HL-60/S4 treated with phorbol 12-myristate 13-acetate at 8.2 ng/mL for 4 days and 3 days (cell line): ENCODE data around the gene RENBP.

ENCODE experiments used
- in situ Hi-C: fragments of 300-500 bp; cut with MboI; formaldehyde crosslinking; loops from 2 replicates; pipeline ENCODE4 v1.15.0; 2022; ENCODE audit warnings: low sequenced_read_pairs

Gene RENBP

DNA sequence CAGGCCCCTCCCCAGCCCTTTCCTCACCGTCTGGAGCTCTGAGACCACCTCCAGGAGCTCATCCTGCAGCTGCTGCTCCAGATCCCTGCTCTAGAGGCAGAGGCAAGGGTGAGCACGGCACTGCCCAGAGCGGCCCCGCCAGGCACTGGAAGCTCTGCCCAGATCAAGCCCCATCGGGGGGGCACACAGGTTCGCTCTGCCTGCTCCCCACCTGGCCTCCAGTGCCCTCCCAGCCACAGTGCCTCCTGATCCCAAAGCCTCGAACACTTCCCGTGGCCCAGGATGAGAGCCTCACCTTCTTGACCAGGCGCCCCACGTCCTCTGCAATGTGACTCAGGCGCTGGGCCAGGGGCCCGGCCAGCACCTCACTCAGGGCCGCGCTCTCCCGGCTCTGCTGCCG, 23.4 kb downstream of the RENBP start:
- in situ Hi-C loops: no loop called here

DNA sequence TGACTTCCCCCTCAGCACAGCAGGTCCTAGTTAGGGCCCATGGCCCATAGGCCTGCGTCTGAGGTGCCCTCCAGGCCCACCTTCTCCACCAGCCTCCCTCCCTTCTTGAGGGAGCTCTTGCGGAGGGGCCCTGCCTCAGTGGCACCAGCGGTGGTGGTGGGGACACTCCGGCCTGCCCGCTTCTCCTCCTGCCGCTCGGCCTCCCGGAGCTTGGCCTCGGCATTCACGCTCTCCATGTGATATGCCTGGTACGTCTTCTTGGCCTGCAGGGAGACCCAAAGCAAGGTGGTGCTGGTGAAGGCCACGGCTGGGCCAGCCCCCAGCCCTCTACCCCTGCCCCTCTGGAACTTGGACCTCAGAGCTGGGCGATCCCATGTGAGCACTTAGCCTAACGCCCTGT, 23.9 kb downstream of the RENBP start:
- in situ Hi-C loops: no loop called here

DNA sequence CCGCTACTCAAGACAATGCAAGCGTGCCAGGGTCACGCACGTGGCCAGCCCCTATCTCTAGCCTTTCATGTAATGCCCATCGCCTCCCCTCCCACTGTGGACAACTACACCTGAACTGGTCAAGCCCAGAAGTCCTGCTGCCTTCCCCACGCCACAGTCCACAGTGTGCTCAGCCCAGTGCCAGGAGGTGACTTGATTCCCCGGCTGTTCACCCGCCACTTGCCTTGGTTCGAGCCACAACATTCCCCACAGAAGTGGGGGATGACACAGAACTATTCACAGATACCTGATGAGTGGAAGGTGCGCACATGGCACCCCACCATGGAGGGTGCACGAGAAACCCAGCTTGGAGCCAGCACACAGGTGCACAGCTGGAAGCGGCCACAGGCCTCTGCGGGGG, 25.2 kb downstream of the RENBP start:
- in situ Hi-C loops: no loop called here

DNA sequence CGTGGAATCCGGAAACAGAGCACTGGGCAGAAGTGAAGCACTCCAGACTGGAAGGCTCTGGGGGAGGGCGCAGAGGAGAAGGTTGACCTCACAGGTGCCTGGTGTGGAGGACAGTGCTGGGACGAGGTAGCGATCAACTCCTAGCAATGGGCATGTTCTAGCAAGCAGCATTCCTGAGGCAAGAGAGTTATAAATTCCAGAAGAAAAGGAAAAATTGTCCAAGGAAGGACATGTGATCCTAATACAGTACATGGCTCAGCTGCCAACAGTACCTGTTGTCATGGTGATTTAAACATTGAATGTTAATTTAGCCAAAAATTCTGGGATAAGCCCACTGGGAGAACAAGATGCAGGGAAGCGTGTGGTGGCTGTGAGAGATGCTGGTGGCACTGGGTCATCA, 26.6 kb downstream of the RENBP start:
- in situ Hi-C loops: no loop called here

DNA sequence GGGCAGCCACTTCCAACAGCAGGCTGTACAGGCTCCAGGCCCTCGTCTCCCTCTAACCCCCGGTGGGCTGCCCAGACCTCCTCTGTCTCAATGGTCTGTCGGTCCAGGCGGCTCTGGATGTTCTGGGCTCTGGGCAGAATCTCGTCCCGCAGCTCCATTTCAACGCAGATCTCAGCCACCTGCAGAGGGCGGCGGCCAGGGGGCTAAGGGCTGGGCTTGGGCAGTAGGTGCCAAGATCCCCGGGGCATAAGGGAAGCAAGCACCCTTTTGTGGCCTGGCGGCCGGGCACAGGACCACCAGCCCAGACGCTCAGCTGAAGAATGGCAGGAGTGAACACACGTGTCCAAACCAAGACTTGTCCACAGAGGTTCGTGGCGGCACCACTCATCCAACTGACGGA, 30.7 kb downstream of the RENBP start:
- in situ Hi-C loops: no loop called here

DNA sequence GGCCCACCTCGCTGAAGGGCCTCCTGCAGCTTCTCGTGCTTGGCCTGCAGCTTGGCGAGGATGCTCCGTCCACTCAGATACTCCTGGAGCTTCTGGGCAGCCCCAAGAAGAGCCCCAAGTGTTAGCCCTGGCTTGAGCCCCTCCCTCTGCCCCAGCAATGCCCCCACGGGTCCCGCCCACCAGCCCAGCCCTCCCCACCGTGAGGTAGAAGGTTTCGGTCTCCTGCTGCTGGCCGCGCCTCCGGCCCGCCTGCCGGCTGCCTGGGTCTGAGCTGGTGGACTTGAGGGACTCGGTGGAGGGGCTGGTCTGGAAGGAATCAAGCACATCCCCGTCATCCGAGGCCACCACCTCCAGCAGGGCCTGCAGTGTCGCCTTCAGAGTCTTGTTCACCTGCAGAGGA, 31.2 kb downstream of the RENBP start:
- in situ Hi-C loops: no loop called here

DNA sequence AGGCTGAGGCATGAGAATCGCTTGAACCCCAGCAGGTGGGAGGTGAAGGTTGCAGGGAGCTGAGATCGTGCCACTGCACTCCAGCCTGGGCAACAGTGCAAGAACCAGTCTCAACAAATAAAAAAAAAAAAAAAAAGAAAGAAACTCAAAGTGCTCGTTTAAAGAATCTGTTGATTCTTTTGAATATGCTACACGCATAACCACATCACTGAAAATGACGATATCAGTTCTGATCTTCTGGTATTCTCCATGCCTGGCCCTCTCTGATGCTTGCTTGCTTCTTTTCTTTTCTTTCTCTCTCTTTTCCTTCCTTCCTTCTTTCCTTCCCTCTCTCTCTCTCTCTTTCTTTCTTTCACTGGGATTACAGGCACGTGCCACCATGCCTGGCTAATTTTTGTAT, 32.6 kb downstream of the RENBP start:
- in situ Hi-C loops: no loop called here

DNA sequence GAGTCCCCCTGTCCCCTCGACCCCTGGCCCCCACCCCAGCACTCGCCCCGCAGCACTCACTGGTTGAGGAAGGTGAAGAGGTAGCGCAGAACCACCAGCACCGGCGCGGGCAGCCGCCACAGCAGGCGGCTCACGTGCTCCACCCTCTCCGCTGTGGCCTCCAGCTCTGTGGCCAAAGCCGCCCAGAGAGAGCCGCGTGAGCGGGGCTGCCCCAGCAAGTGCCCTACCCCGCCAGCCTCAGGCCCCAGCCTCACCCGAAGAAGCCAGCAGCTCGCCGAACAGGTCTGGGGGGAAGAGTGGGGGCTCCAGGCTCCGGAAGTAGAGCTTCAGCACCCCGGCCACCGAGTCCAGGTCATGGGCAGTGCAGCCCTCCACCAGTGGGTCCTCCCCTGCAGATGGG, 34.0 kb downstream of the RENBP start:
- in situ Hi-C loops: no loop called here

DNA sequence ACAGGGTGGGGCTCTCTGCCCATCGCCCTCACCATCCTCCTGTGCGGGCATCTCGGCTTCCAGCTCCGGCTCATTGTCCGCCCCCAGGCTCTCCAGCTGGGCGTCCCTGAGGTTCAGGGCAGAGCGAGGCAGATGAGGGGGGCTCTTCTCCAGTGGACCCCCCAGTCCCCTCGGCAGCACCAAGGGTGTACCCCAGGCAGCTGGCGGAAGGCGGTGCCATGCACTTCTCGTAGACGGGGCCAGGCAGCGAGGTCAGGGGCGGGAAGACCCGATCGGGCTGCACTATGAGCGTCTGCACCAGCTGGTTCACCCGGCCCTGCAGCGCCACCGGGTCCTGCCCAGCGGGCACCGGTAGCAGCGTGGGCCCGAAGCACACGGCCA, 34.5 kb downstream of the RENBP start:
- in situ Hi-C loops: no loop called here

DNA sequence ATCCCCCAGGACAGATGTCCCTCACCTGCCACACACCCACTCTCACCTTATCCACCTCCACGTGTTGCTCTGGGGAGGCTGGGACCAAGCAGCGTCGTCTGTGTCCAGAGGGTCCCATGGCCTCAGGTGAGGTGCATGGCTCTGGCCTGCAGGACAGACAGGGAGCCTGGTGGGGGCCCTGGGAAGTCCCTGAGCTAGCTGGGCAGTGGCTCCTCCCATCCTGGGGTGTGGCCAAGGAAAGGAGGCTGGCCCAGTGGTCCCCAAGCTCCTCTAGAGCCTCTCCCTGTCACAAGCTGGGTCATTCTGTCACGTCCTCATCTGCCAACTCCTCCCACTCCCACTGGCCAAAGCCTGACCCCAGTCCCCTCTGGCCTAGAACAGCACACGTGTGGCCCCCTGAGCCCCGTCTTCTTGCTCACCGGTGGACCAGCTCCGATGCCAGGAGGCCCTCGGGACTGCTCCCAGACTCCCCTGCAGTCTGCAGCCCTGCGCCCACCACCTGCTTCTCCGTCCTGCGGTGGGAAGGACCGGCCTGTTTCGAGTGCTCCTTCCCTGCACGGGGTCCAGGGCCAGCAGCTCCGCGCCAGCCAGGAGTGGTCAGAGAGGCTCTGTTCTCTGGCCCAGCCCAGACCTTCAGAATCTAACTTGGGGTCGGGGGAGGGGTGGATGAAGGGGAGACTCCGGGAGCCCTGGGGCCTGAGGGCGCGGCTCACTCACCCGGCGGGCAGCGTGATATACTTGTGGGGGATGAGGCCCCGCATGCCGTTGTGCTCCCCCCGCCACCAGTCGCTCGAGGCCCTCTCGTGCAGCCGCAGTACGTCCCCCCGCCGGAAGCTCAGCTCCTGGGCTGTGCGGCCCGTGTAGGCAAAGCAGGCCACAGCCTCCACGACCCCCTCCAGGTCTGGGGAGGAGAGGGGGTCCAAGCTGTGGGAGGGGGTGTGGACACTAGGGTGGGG, 35.1 kb downstream of the RENBP start:
- in situ Hi-C loops: no loop called here

DNA sequence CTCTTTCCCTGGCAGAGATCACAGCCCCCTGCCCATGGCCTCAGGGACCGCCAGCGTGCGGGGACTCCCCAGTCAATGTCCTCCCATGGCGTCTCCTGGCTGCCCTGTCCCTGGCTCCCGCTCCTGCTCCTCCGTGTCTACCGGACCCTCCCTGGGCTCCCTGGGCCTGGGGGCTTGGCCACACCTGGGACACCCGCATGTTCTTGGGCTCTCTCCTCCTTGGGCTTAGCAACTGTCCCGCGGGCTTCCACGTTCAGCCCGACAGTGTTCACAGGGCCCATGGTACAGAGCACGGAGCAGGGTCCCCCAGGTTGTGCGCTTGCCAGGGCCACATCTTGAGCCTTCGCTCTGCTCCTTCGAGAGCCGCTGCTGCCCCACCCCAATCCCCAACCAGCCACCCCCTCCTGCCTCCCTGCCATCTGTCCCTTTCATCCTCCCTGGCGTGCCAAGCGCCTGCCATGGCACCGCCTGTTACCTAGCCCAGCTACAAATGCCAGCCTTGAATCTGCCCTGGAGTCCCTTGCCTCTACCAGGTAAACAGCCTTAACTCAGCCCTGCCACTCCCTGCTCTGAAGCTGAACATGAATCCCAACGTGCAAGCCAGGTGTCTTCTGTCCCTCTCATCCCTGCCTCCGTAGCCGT, 36.1 kb downstream of the RENBP start:
- in situ Hi-C loops: no loop called here

DNA sequence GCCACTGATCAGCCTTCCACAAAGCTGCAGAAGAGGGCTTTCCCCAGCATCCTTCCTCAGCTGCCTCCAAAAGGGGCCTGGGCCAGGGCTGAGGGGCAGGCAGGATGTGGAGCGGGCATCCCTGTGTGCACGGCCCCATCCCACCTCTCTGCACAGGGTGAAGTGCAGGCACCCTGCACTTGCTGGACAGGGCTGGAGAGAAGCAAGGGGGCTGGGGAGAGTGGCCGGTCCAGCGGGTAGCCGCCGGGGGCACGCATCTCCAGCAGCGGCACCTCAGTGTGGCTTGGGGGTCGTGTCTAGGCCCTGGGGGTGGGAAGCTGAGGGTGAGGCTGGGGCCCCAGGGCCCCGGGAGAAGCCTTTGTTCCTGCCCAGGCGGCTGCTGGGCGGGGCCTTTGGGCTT, 37.0 kb downstream of the RENBP start:
- in situ Hi-C loops: no loop called here

DNA sequence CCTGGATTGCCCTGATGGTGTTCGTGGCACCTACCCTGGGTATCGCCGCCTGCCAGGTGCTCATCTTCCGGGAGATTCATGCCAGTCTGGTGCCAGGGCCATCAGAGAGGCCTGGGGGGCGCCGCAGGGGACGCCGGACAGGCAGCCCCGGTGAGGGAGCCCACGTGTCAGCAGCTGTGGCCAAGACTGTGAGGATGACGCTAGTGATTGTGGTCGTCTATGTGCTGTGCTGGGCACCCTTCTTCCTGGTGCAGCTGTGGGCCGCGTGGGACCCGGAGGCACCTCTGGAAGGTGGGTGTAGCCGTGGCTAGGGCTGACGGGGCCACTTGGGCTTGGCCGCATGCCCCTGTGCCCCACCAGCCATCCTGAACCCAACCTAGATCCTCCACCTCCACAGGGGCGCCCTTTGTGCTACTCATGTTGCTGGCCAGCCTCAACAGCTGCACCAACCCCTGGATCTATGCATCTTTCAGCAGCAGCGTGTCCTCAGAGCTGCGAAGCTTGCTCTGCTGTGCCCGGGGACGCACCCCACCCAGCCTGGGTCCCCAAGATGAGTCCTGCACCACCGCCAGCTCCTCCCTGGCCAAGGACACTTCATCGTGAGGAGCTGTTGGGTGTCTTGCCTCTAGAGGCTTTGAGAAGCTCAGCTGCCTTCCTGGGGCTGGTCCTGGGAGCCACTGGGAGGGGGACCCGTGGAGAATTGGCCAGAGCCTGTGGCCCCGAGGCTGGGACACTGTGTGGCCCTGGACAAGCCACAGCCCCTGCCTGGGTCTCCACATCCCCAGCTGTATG, 38.1 kb downstream of the RENBP start:
- in situ Hi-C loops: no loop called here

DNA sequence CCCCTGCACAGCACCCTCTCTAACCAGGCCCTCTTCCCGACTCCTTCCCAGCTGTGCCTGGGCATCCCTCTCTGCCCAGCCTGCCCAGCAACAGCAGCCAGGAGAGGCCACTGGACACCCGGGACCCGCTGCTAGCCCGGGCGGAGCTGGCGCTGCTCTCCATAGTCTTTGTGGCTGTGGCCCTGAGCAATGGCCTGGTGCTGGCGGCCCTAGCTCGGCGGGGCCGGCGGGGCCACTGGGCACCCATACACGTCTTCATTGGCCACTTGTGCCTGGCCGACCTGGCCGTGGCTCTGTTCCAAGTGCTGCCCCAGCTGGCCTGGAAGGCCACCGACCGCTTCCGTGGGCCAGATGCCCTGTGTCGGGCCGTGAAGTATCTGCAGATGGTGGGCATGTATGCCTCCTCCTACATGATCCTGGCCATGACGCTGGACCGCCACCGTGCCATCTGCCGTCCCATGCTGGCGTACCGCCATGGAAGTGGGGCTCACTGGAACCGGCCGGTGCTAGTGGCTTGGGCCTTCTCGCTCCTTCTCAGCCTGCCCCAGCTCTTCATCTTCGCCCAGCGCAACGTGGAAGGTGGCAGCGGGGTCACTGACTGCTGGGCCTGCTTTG, 38.9 kb downstream of the RENBP start:
- in situ Hi-C loops: no loop called here

DNA sequence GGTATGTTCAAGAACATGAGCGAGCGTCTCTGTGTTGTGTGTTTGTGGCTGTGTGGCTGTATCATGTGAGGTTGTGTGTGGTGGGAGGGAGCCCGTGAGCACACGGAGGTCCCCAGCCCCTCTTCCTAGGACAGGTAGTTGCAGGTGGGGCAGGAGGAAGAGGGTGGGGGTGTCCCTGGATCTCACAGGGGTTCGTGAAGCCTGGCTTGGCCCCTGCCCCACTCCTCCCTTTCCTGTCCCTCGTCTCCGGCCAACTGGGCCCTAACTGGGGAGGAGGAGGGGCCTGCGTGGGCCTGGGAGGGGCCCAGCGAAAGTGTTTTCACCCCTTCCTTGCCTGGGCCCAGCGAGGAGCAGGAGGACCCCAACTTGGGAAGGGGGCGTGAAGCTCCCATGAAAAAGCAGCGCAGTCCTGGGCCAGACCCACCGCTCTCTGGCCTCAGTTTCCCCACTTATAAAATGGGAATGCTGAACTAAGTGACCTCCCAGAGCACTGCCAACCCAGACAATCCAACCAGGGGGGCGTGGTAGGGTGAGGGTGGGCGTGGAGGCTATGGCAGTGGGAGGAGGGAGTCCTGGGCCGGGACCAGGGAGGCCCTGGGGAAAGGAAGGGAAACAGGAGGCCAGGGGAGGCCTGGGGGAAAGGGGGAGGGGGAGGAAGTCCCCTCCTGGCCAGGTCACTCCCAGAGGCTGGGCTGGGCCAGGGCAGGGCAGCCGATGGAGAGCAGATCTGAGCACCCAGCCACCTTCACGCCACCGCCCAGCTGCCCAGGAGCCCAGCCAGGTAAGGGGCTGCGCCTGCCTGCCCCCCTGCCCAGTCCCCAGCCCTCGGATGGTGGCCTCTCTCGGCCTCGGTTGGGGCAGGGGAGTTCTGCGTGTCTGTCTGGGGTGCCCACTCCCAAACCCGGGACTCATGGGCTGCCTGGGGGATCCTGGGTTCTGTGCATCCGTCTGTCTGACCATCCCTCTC, 40.2 kb downstream of the RENBP start, which contains the start of gene AVPR2:
Gene AVPR2 (plus strand): TSS at position 683 of the 967 bp plus-strand sequence. CDS start 473 bp downstream, outside the sequence.
- in situ Hi-C loops: no loop called here

DNA sequence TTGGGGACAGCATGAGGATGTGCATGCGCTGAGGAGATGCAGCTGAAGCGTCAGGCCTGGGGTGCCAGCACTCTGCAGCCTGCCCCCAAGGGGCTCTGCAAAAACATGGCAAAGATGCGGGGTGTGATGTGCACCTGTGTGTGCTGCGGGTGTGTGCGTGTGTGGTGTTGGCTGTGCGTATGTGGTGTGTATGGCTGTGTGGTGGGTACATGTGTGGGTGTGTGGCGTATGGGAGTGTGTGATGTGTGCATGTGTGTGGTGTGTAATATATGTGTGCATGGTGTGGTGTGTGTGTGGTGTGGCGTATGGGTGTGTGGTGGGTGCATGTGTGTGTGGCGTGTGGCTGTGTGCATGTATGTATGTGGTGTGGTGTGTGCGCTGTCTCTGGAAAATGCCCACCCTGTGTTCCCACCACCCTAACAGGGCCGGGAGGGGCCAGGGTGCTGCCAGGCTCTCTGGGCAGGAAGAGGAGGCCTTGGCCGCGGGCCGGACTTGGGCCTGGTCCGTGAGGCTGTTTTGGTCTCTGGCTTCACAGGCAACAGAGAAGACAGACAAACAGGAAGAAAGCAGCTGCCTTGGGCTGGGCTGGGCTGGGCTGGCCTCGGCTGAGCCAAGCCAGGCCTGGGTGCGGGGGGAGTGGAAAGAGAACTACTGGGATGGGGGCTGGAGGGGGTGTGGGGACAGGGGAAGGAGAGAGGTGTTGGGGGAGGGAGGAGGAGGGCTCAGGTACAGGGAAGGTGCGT, 41.0 kb downstream of the RENBP start:
- in situ Hi-C loops: no loop called here

DNA sequence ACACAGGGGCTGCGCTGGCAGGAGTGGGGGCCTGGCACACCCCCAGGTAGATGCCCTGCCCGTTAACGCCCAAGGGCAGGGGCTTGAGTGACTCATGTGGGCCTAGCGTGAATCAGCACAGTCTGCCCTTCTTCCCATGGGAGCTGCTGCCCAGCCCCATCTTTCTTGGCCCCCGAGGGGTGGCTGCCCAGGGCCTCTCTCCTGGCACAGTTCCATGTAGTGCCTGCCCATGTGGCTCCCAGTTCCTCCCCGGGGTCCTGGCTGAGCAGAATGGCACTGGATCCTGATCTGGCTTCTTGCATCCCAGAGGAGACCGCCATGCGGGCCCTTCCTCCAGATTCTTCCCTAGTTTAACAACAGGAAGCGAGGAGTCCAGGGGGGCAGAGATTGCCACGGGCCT, 42.1 kb downstream of the RENBP start:
- in situ Hi-C loops: no loop called here

DNA sequence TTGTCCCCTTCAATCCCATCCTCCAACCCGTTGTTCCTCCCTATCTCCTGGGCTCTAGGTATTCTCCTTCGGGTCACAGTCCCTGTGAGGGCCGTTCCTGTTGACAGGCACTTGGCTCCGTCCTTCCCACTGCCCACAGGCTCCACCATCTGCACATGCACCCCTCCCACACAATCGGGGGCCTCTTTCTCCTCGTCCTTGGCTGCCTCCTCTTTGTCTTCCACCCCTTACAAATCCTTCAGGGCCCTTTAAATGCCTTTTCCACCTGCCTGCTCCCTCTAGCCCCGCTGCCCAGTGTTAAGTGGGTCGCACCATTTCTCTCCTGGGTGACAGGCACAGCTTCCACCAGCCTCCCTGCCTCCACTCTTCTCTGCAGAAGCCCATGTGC, 42.7 kb downstream of the RENBP start:
- in situ Hi-C loops: no loop called here
